WTC11 (cell line): ENCODE measurements around the gene SUPT20H. TPM values are rescaled to one million over a fixed set of nuclear protein-coding genes. Genes with fewer than 3 reads are reported as not detected.

Source experiments
- ATAC-seq: fragments of 200-7000 bp; cut with Tn5 transposase; 2 replicates; pipeline ENCODE4 v1.10.0; 2021; ENCODE audit warnings: mild to moderate bottlenecking, moderate library complexity
- CTCF ChIA-PET: fragments of 300-600 bp; sonication (Branson Sonifier 250); formaldehyde crosslinking; loops from one replicate; lab custom pipeline; 2021; ENCODE audit warnings: antibody characterized with exemption; lab: Charles Lee
- POLR2A ChIA-PET: fragments of 350-600 bp; sonication (Branson Sonifier 250); formaldehyde crosslinking; loops from one replicate; lab custom pipeline; 2021; ENCODE audit warnings: antibody characterized with exemption; lab: Charles Lee
- DNase-seq: peaks from one replicate; pipeline ENCODE4 v3.0.0; 2021; ENCODE audit warnings: low spot score
- H3K27ac Mint-ChIP-seq: 2 replicates; pipeline ENCODE4 v1.8.0; 2021; ENCODE audit warnings: mixed read lengths
- H3K27me3 Mint-ChIP-seq: 2 replicates; pipeline ENCODE4 v1.8.0; 2021; ENCODE audit warnings: low read depth, mild to moderate bottlenecking, moderate library complexity, mixed read lengths
- H3K36me3 Mint-ChIP-seq: 2 replicates; pipeline ENCODE4 v1.8.0; 2021; ENCODE audit warnings: mixed read lengths
- H3K4me1 Mint-ChIP-seq: 2 replicates; pipeline ENCODE4 v1.8.0; 2022; ENCODE audit warnings: mixed read lengths
- H3K4me3 Mint-ChIP-seq: 2 replicates; pipeline ENCODE4 v1.8.0; 2021; ENCODE audit warnings: mild to moderate bottlenecking, moderate library complexity, mixed read lengths
- H3K9me3 Mint-ChIP-seq: 2 replicates; pipeline ENCODE4 v1.8.0; 2021; ENCODE audit warnings: mixed read lengths
- ATF1 ChIP-seq: sonication (generic); formaldehyde crosslinking; IDR thresholded peaks from 2 replicates; pipeline ENCODE4 v1.8.1; 2023; ENCODE audit warnings: mild to moderate bottlenecking, moderate library complexity, missing genetic modification reagents
- CTCF ChIP-seq: fragments of 200-600 bp; IDR thresholded peaks from 2 replicates; pipeline ENCODE4 v1.8.0; 2022; ENCODE audit warnings: antibody characterized with exemption
- ETV6 ChIP-seq: sonication (generic); formaldehyde crosslinking; IDR thresholded peaks from 2 replicates; pipeline ENCODE4 v1.8.1; 2022; ENCODE audit warnings: mild to moderate bottlenecking, missing genetic modification reagents
- GRHL2 ChIP-seq: fragments of 250-450 bp; sonication (Bioruptor Pico); IDR thresholded peaks from 2 replicates; pipeline ENCODE4 v1.8.0; 2022; ENCODE audit warnings: mild to moderate bottlenecking, moderate library complexity; ENCODE audit not compliant: insufficient replicate concordance, severe bottlenecking
- GTF2I ChIP-seq: fragments of 250-450 bp; sonication (Bioruptor Pico); conservative IDR thresholded peaks from 2 replicates; pipeline ENCODE4 v1.4.0; 2021; ENCODE audit warnings: mild to moderate bottlenecking
- KAT7 ChIP-seq: sonication (generic); formaldehyde crosslinking; IDR thresholded peaks from 2 replicates; pipeline ENCODE4 v1.8.1; 2023; ENCODE audit warnings: missing genetic modification reagents, mild to moderate bottlenecking, borderline replicate concordance
- MLX ChIP-seq: sonication (generic); formaldehyde crosslinking; IDR thresholded peaks from 2 replicates; pipeline ENCODE4 v1.8.1; 2023; ENCODE audit warnings: mild to moderate bottlenecking, missing genetic modification reagents, moderate library complexity
- MXD4 ChIP-seq: fragments of 250-450 bp; sonication (Bioruptor Pico); IDR thresholded peaks from 2 replicates; pipeline ENCODE4 v1.8.0; 2021; ENCODE audit warnings: mild to moderate bottlenecking, moderate library complexity, borderline replicate concordance
- PRRX2 ChIP-seq: fragments of 250-450 bp; sonication (Bioruptor Pico); IDR thresholded peaks from 2 replicates; pipeline ENCODE4 v1.8.0; 2021; ENCODE audit warnings: mild to moderate bottlenecking
- SMAD3 ChIP-seq: sonication (generic); formaldehyde crosslinking; IDR thresholded peaks from 2 replicates; pipeline ENCODE4 v1.8.0; 2022; ENCODE audit warnings: missing genetic modification reagents, mild to moderate bottlenecking, borderline replicate concordance
- SP1 ChIP-seq: sonication (generic); formaldehyde crosslinking; conservative IDR thresholded peaks from 2 replicates; pipeline ENCODE4 v1.8.1; 2022; ENCODE audit warnings: missing genetic modification reagents
- STAT6 ChIP-seq: sonication (generic); formaldehyde crosslinking; conservative IDR thresholded peaks from 2 replicates; pipeline ENCODE4 v1.8.1; 2023; ENCODE audit warnings: mild to moderate bottlenecking, low read depth, missing genetic modification reagents, moderate library complexity
- ZNF121 ChIP-seq: sonication (generic); formaldehyde crosslinking; IDR thresholded peaks from 2 replicates; pipeline ENCODE4 v1.8.0; 2023; ENCODE audit warnings: missing genetic modification reagents
- ZNF219 ChIP-seq: sonication (generic); formaldehyde crosslinking; IDR thresholded peaks from 2 replicates; pipeline ENCODE4 v1.8.0; 2023; ENCODE audit warnings: missing genetic modification reagents, mild to moderate bottlenecking, borderline replicate concordance
- ZNF263 ChIP-seq: sonication (generic); formaldehyde crosslinking; IDR thresholded peaks from 2 replicates; pipeline ENCODE4 v1.8.1; 2022; ENCODE audit warnings: low read depth, mild to moderate bottlenecking, moderate library complexity, missing genetic modification reagents
- ZNF532 ChIP-seq: fragments of 250-450 bp; sonication (Bioruptor Pico); IDR thresholded peaks from 2 replicates; pipeline ENCODE4 v1.9.0; 2021; ENCODE audit warnings: mild to moderate bottlenecking, borderline replicate concordance
- total RNA-seq: library from RNA; stranded (reverse); gene quantifications from 3 replicates; pipeline ENCODE4 v1.2.3, GENCODE V29; 2021
- TF ChIP-seq, protein P1 (sequence below): fragments of 250-450 bp; sonication (Bioruptor Pico); IDR thresholded peaks from 2 replicates; pipeline ENCODE4 v1.9.0; 2021; ENCODE audit warnings: mild to moderate bottlenecking
- TF ChIP-seq, protein P2 (sequence below): sonication (generic); formaldehyde crosslinking; IDR thresholded peaks from 2 replicates; pipeline ENCODE4 v1.8.1; 2022; ENCODE audit warnings: low read depth, mild to moderate bottlenecking, moderate library complexity, missing genetic modification reagents, borderline replicate concordance
- TF ChIP-seq, protein P3 (sequence below): sonication (generic); formaldehyde crosslinking; IDR thresholded peaks from 2 replicates; pipeline ENCODE4 v1.8.1; 2023; ENCODE audit warnings: mild to moderate bottlenecking, moderate library complexity, missing genetic modification reagents

SUPT20H gene
- total RNA-seq, 1 experiment from 2014 or later, result 68.0 TPM

DNA sequence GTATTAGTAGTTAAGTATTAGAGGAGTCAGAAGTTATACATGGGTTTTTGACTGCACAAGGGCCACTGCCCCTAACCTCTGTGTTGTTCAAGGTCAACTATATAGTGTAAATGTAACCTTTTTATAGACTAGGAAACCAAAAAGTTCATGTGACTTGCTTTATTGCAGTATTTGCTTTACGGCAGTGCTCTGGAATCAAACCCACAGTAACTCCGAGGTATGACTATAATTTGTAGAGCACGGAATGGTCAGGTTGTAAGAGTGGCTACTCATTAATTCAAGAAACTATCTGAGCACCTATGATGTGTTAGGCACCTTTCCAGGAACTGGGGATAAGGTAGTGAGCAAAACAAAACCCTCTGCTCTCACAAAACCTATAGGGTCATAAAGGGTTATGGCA lies 22.2 kb downstream of the SUPT20H start (continued):
- TF ChIP-seq ETV6 (CRISPR knock-in tag), result no peak
- no peak for TF ChIP-seq PRRX2 (CRISPR knock-in tag)
- TF ChIP-seq SP1 (CRISPR knock-in tag), result no peak
- TF ChIP-seq GTF2I (CRISPR knock-in tag), result no peak
- TF ChIP-seq MLX (CRISPR knock-in tag), result no peak
- no peak for TF ChIP-seq STAT6 (CRISPR knock-in tag)
- no peak for TF ChIP-seq GRHL2 (CRISPR knock-in tag)
- TF ChIP-seq ZNF219 (CRISPR knock-in tag), result no peak
- TF ChIP-seq SMAD3 (CRISPR knock-in tag), result no peak
- TF ChIP-seq ZNF263, result no peak
- TF ChIP-seq KAT7 (CRISPR knock-in tag), result no peak

- Mint-ChIP-seq H3K36me3 (peaks cover 60% of the 10 kb centered on the region), H3K9me3 (no peaks in the 10 kb centered on the region), H3K27me3 (no peaks in the 10 kb centered on the region), H3K4me1 (no peaks in the 10 kb centered on the region), H3K27ac (no peak overlapping the region), H3K4me3 (no peak overlapping the region)
- CTCF ChIA-PET, result no interaction called here
- POLR2A ChIA-PET, result no interaction called here
- TF ChIP-seq, protein P1, sequence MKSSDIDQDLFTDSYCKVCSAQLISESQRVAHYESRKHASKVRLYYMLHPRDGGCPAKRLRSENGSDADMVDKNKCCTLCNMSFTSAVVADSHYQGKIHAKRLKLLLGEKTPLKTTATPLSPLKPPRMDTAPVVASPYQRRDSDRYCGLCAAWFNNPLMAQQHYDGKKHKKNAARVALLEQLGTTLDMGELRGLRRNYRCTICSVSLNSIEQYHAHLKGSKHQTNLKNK, result no peak
- TF ChIP-seq MXD4 (CRISPR knock-in tag) (no peak), ATF1 (CRISPR knock-in tag) (no peak), ZNF532 (CRISPR knock-in tag) (no peak), CTCF (no peak), ZNF121 (CRISPR knock-in tag) (no peak), MLX (CRISPR knock-in tag) (no peak), GRHL2 (CRISPR knock-in tag) (no peak)
- TF ChIP-seq, protein P2, sequence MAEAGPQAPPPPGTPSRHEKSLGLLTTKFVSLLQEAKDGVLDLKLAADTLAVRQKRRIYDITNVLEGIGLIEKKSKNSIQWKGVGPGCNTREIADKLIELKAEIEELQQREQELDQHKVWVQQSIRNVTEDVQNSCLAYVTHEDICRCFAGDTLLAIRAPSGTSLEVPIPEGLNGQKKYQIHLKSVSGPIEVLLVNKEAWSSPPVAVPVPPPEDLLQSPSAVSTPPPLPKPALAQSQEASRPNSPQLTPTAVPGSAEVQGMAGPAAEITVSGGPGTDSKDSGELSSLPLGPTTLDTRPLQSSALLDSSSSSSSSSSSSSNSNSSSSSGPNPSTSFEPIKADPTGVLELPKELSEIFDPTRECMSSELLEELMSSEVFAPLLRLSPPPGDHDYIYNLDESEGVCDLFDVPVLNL, result no peak
- TF ChIP-seq, protein P3, sequence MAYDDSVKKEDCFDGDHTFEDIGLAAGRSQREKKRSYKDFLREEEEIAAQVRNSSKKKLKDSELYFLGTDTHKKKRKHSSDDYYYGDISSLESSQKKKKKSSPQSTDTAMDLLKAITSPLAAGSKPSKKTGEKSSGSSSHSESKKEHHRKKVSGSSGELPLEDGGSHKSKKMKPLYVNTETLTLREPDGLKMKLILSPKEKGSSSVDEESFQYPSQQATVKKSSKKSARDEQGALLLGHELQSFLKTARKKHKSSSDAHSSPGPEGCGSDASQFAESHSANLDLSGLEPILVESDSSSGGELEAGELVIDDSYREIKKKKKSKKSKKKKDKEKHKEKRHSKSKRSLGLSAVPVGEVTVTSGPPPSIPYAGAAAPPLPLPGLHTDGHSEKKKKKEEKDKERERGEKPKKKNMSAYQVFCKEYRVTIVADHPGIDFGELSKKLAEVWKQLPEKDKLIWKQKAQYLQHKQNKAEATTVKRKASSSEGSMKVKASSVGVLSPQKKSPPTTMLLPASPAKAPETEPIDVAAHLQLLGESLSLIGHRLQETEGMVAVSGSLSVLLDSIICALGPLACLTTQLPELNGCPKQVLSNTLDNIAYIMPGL, result no peak
- ATAC-seq (no peak), DNase-seq (no peak)
Observed at GRCh38 chr13:37029617-37030016, 29.9 kb downstream of the SUPT20H start.
